B cell (primary cell): Measurements from ENCODE around the gene ANK3.

ENCODE experiments used
- CTCF ChIP-seq: fragments of 200-600 bp; IDR thresholded peaks from one replicate; pipeline ENCODE4 v1.8.0; 2022; ENCODE audit warnings: antibody characterized with exemption, mild to moderate bottlenecking
- EZH2 ChIP-seq: IDR thresholded peaks from 2 replicates; pipeline ENCODE4 v1.6.1; 2012; ENCODE audit warnings: borderline replicate concordance, low read depth, mild to moderate bottlenecking, moderate library complexity, low read length; ENCODE audit not compliant: insufficient read depth, poor library complexity, severe bottlenecking

GRCh38 chr10:60380781-60381180 is 8.9 kb downstream of the ANK3 start:
- TF ChIP-seq CTCF (no peak), EZH2 (no peak)
